Activated gamma-delta T cell (primary cell): ENCODE measurements around the gene FAM170B.

ENCODE experiments used
- DNase-seq: peaks from one replicate; lab custom pipeline; 2025; lab: John Stamatoyannopoulos, UW

Gene FAM170B

GRCh38 chr10:49106451-49106850, 27.4 kb downstream of the FAM170B start:
- DNase-seq: no peak

- no peak for DNase-seq
Measured at GRCh38 chr10:49105076-49105475, 28.7 kb downstream of the FAM170B start.

- no peak for DNase-seq
Measured at GRCh38 chr10:49104323-49104722, 29.5 kb downstream of the FAM170B start.

- DNase-seq: no peak
Measured at GRCh38 chr10:49103761-49104160, 30.1 kb downstream of the FAM170B start.

GRCh38 chr10:49099046-49099445, 34.8 kb downstream of the FAM170B start:
- no peak for DNase-seq

- DNase-seq: no peak
Measured at GRCh38 chr10:49096890-49097445, 36.9 kb downstream of the FAM170B start.

GRCh38 chr10:49094646-49095045, 39.2 kb downstream of the FAM170B start:
- no peak for DNase-seq

GRCh38 chr10:49093922-49094321, 39.9 kb downstream of the FAM170B start:
- DNase-seq: no peak

GRCh38 chr10:49092477-49092876, 41.3 kb downstream of the FAM170B start:
- no peak for DNase-seq

GRCh38 chr10:49091450-49092210, 42.2 kb downstream of the FAM170B start:
- DNase-seq: no peak

GRCh38 chr10:49090696-49091380, 43.0 kb downstream of the FAM170B start:
- no peak for DNase-seq

- DNase-seq: no peak
Measured at GRCh38 chr10:49090189-49090575, 43.6 kb downstream of the FAM170B start.

GRCh38 chr10:49089557-49090188, 44.1 kb downstream of the FAM170B start:
- DNase-seq: no peak

GRCh38 chr10:49089152-49089551, 44.7 kb downstream of the FAM170B start:
- no peak for DNase-seq

GRCh38 chr10:49086889-49087288, 46.9 kb downstream of the FAM170B start:
- no peak for DNase-seq

- DNase-seq: no peak
Measured at GRCh38 chr10:49083261-49083660, 50.6 kb downstream of the FAM170B start.

GRCh38 chr10:49082766-49083165, 51.1 kb downstream of the FAM170B start:
- DNase-seq: no peak

- DNase-seq: no peak
Measured at GRCh38 chr10:49081547-49082275, 52.1 kb downstream of the FAM170B start.
